K562 (cell line): Measurements from ENCODE around the gene FOXN1. TPM values are rescaled to one million over a fixed set of nuclear protein-coding genes. Genes with fewer than 3 reads are reported as not detected.

Experiments
- ATF2 ChIP-seq: sonication (generic); formaldehyde crosslinking; IDR thresholded peaks from 2 replicates; pipeline ENCODE4 v1.8.1; 2022; ENCODE audit warnings: missing genetic modification reagents
- CAMTA2 ChIP-seq: fragments of 250-450 bp; sonication (Bioruptor Pico); conservative IDR thresholded peaks from 2 replicates; pipeline ENCODE4 v1.5.1; 2022
- CBFA2T3 ChIP-seq: fragments of 450-650 bp; IDR thresholded peaks from 2 replicates; pipeline ENCODE4 v1.6.1; 2017
- CC2D1A ChIP-seq: fragments of 450-650 bp; IDR thresholded peaks from 2 replicates; pipeline ENCODE4 v1.6.1; 2017; ENCODE audit warnings: mild to moderate bottlenecking
- CHD2 ChIP-seq: IDR thresholded peaks from 2 replicates; pipeline ENCODE4 v1.6.1; 2011; ENCODE audit warnings: low read depth, low read length
- GABPB2 ChIP-seq: fragments of 250-450 bp; sonication (Bioruptor Pico); conservative IDR thresholded peaks from 2 replicates; pipeline ENCODE4 v1.5.1; 2021; ENCODE audit warnings: mild to moderate bottlenecking
- HMGN3 ChIP-seq: IDR thresholded peaks from 2 replicates; pipeline ENCODE4 v1.6.1; 2011; ENCODE audit warnings: borderline replicate concordance, low read depth, mild to moderate bottlenecking, mixed read lengths, low read length; ENCODE audit not compliant: insufficient read length; ENCODE audit errors: extremely low read depth
- STAT5B ChIP-seq: fragments of 250-450 bp; sonication (Bioruptor Pico); IDR thresholded peaks from 2 replicates; pipeline ENCODE4 v1.8.0; 2021; ENCODE audit warnings: mild to moderate bottlenecking, inconsistent platforms
- TAF9B ChIP-seq: fragments of 450-650 bp; IDR thresholded peaks from 2 replicates; pipeline ENCODE4 v1.6.1; 2018; ENCODE audit warnings: mild to moderate bottlenecking; ENCODE audit not compliant: partially characterized antibody
- TBP ChIP-seq: optimal IDR thresholded peaks from 2 replicates; pipeline ENCODE3; 2011; ENCODE audit warnings: low read depth, low read length, improper control_type of control experiment
- ZFP1 ChIP-seq: fragments of 450-650 bp; formaldehyde crosslinking; IDR thresholded peaks from 2 replicates; pipeline ENCODE4 v1.4.0; 2020; ENCODE audit warnings: mild to moderate bottlenecking, mixed read lengths
- ZNF695 ChIP-seq: fragments of 450-650 bp; formaldehyde crosslinking; IDR thresholded peaks from 2 replicates; pipeline ENCODE4 v1.4.0; 2020; ENCODE audit warnings: mild to moderate bottlenecking, moderate library complexity
- polyA plus RNA-seq, 8 experiments: library from polyadenylated mRNA; depleted of rRNA in 4 of 8; stranded (reverse) in 5 of 8; unstranded in 3 of 8; fragments of >200 nt; fragmentation: Nextera tagmentation in 2 of 8; fragmentation: Illumina TruSeq in 1 of 8; extraction: Ambion mirVana in 2 of 8; extraction: Trizol in 1 of 8; gene quantifications; 2 replicates each; pipeline versions ENCODE4 v1.2.1 to v1.2.3, GENCODE V29; 2011 to 2014; ENCODE audit warnings: inconsistent platforms in 1 of 8, missing spikeins in 1 of 8
- total RNA-seq, 7 experiments: library from RNA; depleted of rRNA in 6 of 7; stranded (reverse); fragments of >200 nt in 6 of 7; fragmentation: Illumina TruSeq in 2 of 7; extraction: Trizol in 2 of 7; gene quantifications; 2 replicates each; pipeline versions ENCODE4 v1.2.1 to v1.2.3, GENCODE V29; 2011 to 2021; ENCODE audit warnings: low replicate concordance in 1 of 7
- TF ChIP-seq, protein P1 (sequence below), 3 experiments: fragments of 200-800 bp in 1 of 3; fragments of 250-450 bp in 1 of 3; fragments of 450-650 bp in 1 of 3; sonication (Bioruptor Pico) in 1 of 3; sonication (Bioruptor generic) in 1 of 3; formaldehyde crosslinking in 1 of 3; IDR thresholded peaks; 2 replicates each; pipeline versions ENCODE4 v1.6.1 to v1.8.0; 2016 to 2022; ENCODE audit warnings: mild to moderate bottlenecking in 2 of 3, missing genetic modification characterization in 2 of 3, missing compliant biosample characterization in 1 of 3, moderate library complexity in 1 of 3
- TF ChIP-seq, protein P2 (sequence below): IDR thresholded peaks from 2 replicates; pipeline ENCODE4 v1.6.1; 2011; ENCODE audit not compliant: insufficient read length; ENCODE audit errors: extremely low read depth
- TF ChIP-seq, protein P3 (sequence below): sonication (generic); formaldehyde crosslinking; IDR thresholded peaks from 2 replicates; pipeline ENCODE4 v1.8.0; 2023; ENCODE audit warnings: missing genetic modification reagents, mild to moderate bottlenecking, borderline replicate concordance

FOXN1 gene
- total and polyA plus RNA-seq, 9 of the 15 experiments (the other 6 are each of a cell fraction or from before 2014, with no cell fraction given), result not detected

GRCh38 chr17:28571361-28572122, 65.4 kb downstream of the FOXN1 start, which contains the start of gene PIGS (continued):
- TF ChIP-seq, protein P1, sequence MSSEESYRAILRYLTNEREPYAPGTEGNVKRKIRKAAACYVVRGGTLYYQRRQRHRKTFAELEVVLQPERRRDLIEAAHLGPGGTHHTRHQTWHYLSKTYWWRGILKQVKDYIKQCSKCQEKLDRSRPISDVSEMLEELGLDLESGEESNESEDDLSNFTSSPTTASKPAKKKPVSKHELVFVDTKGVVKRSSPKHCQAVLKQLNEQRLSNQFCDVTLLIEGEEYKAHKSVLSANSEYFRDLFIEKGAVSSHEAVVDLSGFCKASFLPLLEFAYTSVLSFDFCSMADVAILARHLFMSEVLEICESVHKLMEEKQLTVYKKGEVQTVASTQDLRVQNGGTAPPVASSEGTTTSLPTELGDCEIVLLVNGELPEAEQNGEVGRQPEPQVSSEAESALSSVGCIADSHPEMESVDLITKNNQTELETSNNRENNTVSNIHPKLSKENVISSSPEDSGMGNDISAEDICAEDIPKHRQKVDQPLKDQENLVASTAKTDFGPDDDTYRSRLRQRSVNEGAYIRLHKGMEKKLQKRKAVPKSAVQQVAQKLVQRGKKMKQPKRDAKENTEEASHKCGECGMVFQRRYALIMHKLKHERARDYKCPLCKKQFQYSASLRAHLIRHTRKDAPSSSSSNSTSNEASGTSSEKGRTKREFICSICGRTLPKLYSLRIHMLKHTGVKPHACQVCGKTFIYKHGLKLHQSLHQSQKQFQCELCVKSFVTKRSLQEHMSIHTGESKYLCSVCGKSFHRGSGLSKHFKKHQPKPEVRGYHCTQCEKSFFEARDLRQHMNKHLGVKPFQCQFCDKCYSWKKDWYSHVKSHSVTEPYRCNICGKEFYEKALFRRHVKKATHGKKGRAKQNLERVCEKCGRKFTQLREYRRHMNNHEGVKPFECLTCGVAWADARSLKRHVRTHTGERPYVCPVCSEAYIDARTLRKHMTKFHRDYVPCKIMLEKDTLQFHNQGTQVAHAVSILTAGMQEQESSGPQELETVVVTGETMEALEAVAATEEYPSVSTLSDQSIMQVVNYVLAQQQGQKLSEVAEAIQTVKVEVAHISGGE (CRISPR knock-in tag; IDR thresholded peaks at IDR 0.05), result peak; percentile 80 to 98 (median 85); a peak in 5 of 6 replicates
- TF ChIP-seq CC2D1A (no peak), ATF2 (CRISPR knock-in tag) (no peak), GABPB2 (CRISPR knock-in tag) (no peak), CHD2 (no peak), STAT5B (CRISPR knock-in tag) (no peak), CAMTA2 (CRISPR knock-in tag) (no peak), TAF9B (peak; percentile 84), ZNF695 (CRISPR knock-in tag) (no peak), HMGN3 (peak; percentile 71), ZFP1 (no peak), CBFA2T3 (no peak), TBP (peak; percentile 85)
- TF ChIP-seq, protein P2, sequence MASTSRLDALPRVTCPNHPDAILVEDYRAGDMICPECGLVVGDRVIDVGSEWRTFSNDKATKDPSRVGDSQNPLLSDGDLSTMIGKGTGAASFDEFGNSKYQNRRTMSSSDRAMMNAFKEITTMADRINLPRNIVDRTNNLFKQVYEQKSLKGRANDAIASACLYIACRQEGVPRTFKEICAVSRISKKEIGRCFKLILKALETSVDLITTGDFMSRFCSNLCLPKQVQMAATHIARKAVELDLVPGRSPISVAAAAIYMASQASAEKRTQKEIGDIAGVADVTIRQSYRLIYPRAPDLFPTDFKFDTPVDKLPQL, result no peak
- TF ChIP-seq, protein P3, sequence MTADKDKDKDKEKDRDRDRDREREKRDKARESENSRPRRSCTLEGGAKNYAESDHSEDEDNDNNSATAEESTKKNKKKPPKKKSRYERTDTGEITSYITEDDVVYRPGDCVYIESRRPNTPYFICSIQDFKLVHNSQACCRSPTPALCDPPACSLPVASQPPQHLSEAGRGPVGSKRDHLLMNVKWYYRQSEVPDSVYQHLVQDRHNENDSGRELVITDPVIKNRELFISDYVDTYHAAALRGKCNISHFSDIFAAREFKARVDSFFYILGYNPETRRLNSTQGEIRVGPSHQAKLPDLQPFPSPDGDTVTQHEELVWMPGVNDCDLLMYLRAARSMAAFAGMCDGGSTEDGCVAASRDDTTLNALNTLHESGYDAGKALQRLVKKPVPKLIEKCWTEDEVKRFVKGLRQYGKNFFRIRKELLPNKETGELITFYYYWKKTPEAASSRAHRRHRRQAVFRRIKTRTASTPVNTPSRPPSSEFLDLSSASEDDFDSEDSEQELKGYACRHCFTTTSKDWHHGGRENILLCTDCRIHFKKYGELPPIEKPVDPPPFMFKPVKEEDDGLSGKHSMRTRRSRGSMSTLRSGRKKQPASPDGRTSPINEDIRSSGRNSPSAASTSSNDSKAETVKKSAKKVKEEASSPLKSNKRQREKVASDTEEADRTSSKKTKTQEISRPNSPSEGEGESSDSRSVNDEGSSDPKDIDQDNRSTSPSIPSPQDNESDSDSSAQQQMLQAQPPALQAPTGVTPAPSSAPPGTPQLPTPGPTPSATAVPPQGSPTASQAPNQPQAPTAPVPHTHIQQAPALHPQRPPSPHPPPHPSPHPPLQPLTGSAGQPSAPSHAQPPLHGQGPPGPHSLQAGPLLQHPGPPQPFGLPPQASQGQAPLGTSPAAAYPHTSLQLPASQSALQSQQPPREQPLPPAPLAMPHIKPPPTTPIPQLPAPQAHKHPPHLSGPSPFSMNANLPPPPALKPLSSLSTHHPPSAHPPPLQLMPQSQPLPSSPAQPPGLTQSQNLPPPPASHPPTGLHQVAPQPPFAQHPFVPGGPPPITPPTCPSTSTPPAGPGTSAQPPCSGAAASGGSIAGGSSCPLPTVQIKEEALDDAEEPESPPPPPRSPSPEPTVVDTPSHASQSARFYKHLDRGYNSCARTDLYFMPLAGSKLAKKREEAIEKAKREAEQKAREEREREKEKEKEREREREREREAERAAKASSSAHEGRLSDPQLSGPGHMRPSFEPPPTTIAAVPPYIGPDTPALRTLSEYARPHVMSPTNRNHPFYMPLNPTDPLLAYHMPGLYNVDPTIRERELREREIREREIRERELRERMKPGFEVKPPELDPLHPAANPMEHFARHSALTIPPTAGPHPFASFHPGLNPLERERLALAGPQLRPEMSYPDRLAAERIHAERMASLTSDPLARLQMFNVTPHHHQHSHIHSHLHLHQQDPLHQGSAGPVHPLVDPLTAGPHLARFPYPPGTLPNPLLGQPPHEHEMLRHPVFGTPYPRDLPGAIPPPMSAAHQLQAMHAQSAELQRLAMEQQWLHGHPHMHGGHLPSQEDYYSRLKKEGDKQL (CRISPR knock-in tag), result no peak
